ENCODE results near the gene PRAME. TPM values are rescaled to one million over a fixed set of nuclear protein-coding genes. Genes with fewer than 3 reads are reported as not detected.
"Not testable (repeated sequence)": the region's sequence is repeated elsewhere in the genome, so short reads cannot be mapped to it uniquely, and the experiment has no call there.

The PRAME gene
- total RNA-seq, 1 donor from 2014 or later, result 0.10 TPM

DNA sequence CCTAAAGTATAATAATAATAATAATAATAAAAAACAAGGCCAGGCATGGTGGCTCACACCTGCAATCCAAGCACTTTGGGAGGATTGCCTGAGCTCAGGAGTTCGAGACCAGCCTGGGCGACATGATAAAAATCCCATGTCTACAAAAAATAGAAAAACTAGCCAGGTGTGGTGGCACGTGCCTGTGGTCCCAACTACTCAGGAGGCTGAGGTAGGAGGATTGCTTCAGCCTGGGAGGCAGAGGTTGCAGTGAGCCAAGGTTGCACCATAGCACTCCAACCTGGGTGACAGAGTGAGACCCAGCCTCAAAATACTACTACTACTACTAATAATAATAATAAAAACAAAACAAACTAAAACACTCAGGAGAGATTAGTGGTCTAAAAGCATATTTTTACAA, 23.4 kb downstream of the PRAME start:
- TF ChIP-seq, protein P1, sequence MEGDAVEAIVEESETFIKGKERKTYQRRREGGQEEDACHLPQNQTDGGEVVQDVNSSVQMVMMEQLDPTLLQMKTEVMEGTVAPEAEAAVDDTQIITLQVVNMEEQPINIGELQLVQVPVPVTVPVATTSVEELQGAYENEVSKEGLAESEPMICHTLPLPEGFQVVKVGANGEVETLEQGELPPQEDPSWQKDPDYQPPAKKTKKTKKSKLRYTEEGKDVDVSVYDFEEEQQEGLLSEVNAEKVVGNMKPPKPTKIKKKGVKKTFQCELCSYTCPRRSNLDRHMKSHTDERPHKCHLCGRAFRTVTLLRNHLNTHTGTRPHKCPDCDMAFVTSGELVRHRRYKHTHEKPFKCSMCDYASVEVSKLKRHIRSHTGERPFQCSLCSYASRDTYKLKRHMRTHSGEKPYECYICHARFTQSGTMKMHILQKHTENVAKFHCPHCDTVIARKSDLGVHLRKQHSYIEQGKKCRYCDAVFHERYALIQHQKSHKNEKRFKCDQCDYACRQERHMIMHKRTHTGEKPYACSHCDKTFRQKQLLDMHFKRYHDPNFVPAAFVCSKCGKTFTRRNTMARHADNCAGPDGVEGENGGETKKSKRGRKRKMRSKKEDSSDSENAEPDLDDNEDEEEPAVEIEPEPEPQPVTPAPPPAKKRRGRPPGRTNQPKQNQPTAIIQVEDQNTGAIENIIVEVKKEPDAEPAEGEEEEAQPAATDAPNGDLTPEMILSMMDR (conservative IDR thresholded peaks at IDR 0.05), result no peak
- Mint-ChIP-seq H3K4me3 (no peak overlapping the region), H3K36me3 (no peaks in the 10 kb centered on the region), H3K4me1 (ENCODE audit: unreplicated experiment) (no peaks in the 10 kb centered on the region), H3K9me3 (no peaks in the 10 kb centered on the region), H3K27ac (no peak overlapping the region), H3K27me3 (peaks cover 28% of the 10 kb centered on the region)
- DNase-seq (ENCODE audit: extremely low spot score, unreplicated experiment), result no peak

DNA sequence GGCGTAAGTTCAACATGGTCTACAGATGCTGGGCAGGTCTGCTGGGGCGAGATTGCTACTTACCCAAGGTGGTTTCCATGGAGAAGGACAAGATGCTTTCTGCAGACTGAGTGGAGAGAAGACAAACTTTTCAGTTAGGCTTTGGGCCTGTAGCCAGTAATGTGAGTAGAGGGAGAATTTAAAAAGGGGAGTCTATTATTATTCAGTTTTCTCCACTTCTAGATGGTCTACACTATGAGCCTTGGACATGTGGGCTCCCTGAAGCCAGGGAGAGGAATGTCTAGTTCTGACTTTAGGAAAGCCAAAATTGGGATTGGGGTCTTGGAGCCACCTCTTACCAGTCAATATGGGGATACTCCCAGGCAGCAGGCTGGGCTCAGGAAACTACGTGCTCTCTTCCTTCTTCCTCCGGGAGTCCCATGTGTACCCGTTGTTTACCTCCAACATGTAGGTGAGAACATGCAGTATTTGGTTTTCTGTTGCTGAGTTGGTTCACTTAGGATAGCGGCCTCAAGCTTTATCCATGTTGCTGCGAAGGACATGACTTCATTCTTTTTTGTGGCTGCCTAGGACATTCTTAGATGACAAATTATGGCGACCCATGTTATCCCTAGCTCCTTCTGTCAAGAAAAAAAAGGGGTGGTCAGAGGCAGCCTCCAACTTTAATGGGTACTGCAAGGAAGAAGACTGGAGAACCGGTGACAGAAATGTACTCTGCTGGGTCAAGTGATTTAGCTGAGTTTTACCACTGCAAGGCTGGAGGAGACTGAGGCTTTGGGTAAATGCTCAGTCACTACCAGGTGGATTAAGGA, 24.3 kb downstream of the PRAME start:
- Mint-ChIP-seq H3K9me3 (no peaks in the 10 kb centered on the region), H3K27me3 (peaks cover 23% of the 10 kb centered on the region), H3K36me3 (no peaks in the 10 kb centered on the region), H3K4me3 (no peak overlapping the region), H3K27ac (no peak overlapping the region), H3K4me1 (ENCODE audit: unreplicated experiment) (no peaks in the 10 kb centered on the region)
- DNase-seq (ENCODE audit: extremely low spot score, unreplicated experiment), result no peak
- TF ChIP-seq, protein P1 (conservative IDR thresholded peaks at IDR 0.05), result no peak

DNA sequence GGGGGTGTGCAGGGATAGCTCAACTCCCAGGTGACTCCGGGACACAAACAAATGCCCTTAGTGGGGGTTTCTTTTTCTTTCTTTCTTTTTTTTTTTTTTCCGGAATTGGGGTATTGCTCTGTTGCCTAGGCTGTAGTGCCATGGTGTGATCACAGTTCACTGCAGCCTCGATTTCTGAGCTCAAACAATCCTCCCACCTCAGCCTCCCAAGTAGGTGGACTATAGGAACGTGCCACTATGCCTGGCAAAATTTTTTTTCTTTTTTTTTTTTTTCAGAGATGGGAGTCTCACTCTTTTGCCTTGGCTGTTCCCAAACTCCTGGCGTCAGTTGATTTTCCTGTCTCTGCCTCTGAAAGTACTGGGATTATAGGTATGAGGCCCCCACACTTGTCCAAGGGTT, 25.2 kb downstream of the PRAME start:
- TF ChIP-seq, protein P1 (conservative IDR thresholded peaks at IDR 0.05), result no peak
- Mint-ChIP-seq H3K36me3 (no peaks in the 10 kb centered on the region), H3K27ac (no peak overlapping the region), H3K9me3 (no peaks in the 10 kb centered on the region), H3K4me3 (no peak overlapping the region), H3K27me3 (peaks cover 19% of the 10 kb centered on the region), H3K4me1 (ENCODE audit: unreplicated experiment) (no peaks in the 10 kb centered on the region)
- DNase-seq (ENCODE audit: extremely low spot score, unreplicated experiment), result no peak

DNA sequence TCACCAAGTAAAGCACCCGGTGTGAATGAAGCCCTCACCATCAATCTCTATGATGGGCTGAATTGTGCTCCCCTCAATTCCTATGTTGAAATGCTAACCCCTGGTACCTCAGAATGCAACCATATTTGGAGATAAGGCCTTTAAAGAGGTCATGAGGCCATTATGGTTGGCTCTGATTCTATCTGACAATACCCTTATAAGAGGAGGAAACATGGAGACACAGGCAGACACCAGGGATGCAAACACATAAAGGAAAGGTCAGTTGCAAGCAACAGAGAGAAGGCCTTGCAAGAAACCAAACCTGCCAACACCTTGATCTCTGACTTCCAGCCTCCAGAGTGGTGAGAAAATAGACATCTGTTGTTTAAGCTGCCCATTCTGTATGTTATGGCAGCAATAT, 25.6 kb downstream of the PRAME start:
- TF ChIP-seq, protein P1 (conservative IDR thresholded peaks at IDR 0.05), result no peak
- Mint-ChIP-seq H3K36me3 (no peaks in the 10 kb centered on the region), H3K27me3 (peaks cover 15% of the 10 kb centered on the region)

DNA sequence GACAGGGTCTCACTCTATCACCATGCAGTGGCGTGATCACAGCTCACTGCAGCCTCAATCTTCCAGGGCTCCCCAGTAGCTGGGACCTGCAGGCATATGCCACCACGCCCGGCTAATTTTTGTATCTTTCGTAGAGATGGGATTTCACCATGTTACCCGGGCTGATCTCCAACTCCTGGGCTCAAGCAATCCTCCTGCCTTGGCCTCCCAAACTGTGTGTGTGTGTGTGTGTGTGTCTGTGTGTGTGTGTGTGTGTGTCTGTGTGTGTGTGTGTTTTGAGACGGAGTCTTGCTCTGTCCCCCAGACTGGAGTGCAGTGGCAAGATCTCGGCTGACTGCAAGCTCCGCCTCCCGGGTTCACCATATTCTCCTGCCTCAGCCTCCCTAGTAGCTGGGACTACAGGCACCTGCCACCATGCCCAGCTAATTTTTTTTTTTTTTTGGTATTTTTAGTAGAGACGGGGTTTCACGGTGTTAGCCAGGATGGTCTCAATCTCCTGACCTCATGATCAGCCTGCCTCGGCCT, 26.5 kb downstream of the PRAME start:
- H3K27ac Mint-ChIP-seq; H3K4me1 Mint-ChIP-seq (ENCODE audit: unreplicated experiment); DNase-seq (ENCODE audit: extremely low spot score, unreplicated experiment); H3K4me3 Mint-ChIP-seq; H3K36me3 Mint-ChIP-seq; H3K9me3 Mint-ChIP-seq: not testable (repeated sequence)
- H3K27me3 Mint-ChIP-seq, result peaks cover 15% of the 10 kb centered on the region

More for the DNA sequence above, 25.6 kb downstream of the PRAME start:
- no peak overlapping the region for H3K4me3 Mint-ChIP-seq
- no peak overlapping the region for H3K27ac Mint-ChIP-seq
- DNase-seq (ENCODE audit: extremely low spot score, unreplicated experiment), result no peak
- no peaks in the 10 kb centered on the region for H3K4me1 Mint-ChIP-seq (ENCODE audit: unreplicated experiment)
- H3K9me3 Mint-ChIP-seq, result no peaks in the 10 kb centered on the region

DNA sequence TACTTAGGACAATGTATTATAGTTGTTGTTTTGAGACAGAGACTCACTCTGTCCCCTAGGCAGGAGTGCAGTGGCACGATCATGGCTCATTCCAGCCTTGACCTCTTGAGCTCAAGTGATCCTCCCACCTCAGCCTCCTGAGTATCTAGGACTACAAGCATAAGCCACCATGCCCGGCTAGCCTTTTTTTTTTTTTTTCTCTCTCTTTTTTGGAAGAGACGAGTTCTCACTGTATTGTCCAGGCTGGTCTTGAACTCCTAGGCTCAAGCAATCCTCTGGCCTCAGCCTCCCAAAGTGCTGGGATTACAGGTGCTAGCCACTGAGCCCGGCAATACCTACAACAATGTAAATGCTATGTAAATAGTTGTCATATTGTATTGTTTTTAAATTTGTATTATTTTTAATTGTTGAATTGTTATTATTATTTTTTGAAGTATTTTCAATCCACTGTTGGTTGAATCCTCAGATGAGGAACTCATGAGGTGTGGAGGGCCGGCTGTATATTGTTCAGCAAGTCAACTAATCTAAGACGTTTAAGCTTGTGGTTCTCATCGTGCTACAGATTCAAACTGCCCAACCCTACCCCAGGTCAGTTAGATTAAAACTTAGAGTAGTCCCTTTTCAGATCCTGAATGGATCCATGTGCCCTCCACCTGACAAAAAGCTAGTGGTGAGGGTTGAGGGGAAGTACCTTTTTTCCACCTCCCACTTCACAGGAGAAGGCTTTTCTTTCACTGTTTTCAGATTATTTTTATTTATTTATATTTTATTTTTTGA, 27.1 kb downstream of the PRAME start:
- no peak for DNase-seq (ENCODE audit: extremely low spot score, unreplicated experiment)
- Mint-ChIP-seq H3K36me3 (no peaks in the 10 kb centered on the region), H3K9me3 (no peaks in the 10 kb centered on the region), H3K27me3 (peaks cover 15% of the 10 kb centered on the region), H3K27ac (no peak overlapping the region), H3K4me3 (no peak overlapping the region), H3K4me1 (ENCODE audit: unreplicated experiment) (no peaks in the 10 kb centered on the region)
- TF ChIP-seq, protein P1 (conservative IDR thresholded peaks at IDR 0.05), result no peak
